Measurements from ENCODE around the gene AUH. TPM values are rescaled to one million over a fixed set of nuclear protein-coding genes. Genes with fewer than 3 reads are reported as not detected.

Gene AUH
- polyA plus RNA-seq, 1 donor from 2014 or later: 42.6 TPM

GRCh38 chr9:91271156-91271555 lies 90.6 kb downstream of the AUH start:
- no peaks in the 10 kb centered on the region for H3F3A ChIP-seq (ENCODE audit: insufficient read depth, low read length, poor library complexity, severe bottlenecking)
- H3K4me3 ChIP-seq (ENCODE audit: low read length): peak overlapping the region; percentile 3
- peak overlapping the region; percentile 71 for H3K27ac ChIP-seq (ENCODE audit: low read length)
- no peak overlapping the region for H2AFZ ChIP-seq (ENCODE audit: low read depth, low read length)
- no peaks in the 10 kb centered on the region for H3K27me3 ChIP-seq (ENCODE audit: insufficient read depth, low read depth, low read length)
- H3K4me2 ChIP-seq (ENCODE audit: low read length): peak overlapping the region; percentile 17
- no peaks in the 10 kb centered on the region for H4K20me1 ChIP-seq (ENCODE audit: insufficient read depth)
- no peaks in the 10 kb centered on the region for H3K9me2 ChIP-seq (ENCODE audit: insufficient read depth, low read length)
- TF ChIP-seq POLR2AphosphoS5 (IDR thresholded peaks at IDR 0.05) (peak; percentile 23), EZH2 (IDR thresholded peaks at IDR 0.05; ENCODE audit: borderline replicate concordance, insufficient read depth, low read length, poor library complexity, severe bottlenecking) (no peak), EP300 (conservative IDR thresholded peaks at IDR 0.05; ENCODE audit: poor library complexity, severe bottlenecking) (peak; percentile 59), RAD21 (conservative IDR thresholded peaks at IDR 0.05) (no peak), CTCF (IDR thresholded peaks at IDR 0.05; ENCODE audit: poor library complexity, severe bottlenecking) (no peak), TAF1 (IDR thresholded peaks at IDR 0.05; ENCODE audit: low read depth) (no peak), REST (IDR thresholded peaks at IDR 0.05; ENCODE audit: borderline replicate concordance) (no peak)
- no peaks in the 10 kb centered on the region for H3K36me3 ChIP-seq (ENCODE audit: insufficient read depth, low read length)
- H3K9me3 ChIP-seq (ENCODE audit: low read length): no peaks in the 10 kb centered on the region
- no peaks in the 10 kb centered on the region for H3K79me2 ChIP-seq (replicated peaks; ENCODE audit: insufficient read depth, low read length)
- no peak overlapping the region for H3K9ac ChIP-seq (ENCODE audit: low read length)

GRCh38 chr9:91269907-91270491 lies 91.7 kb downstream of the AUH start:
- Histone ChIP-seq H3K36me3 (ENCODE audit: insufficient read depth, low read length) (no peaks in the 10 kb centered on the region), H3K9ac (ENCODE audit: low read length) (no peak overlapping the region), H3K27ac (ENCODE audit: low read length) (peak overlapping the region; percentile 71)

More at GRCh38 chr9:91269907-91270491, 91.7 kb downstream of the AUH start:
- no peaks in the 10 kb centered on the region for H3K9me2 ChIP-seq (ENCODE audit: insufficient read depth, low read length)
- no peaks in the 10 kb centered on the region for H3K79me2 ChIP-seq (replicated peaks; ENCODE audit: insufficient read depth, low read length)
- H3K9me3 ChIP-seq (ENCODE audit: low read length): no peaks in the 10 kb centered on the region
- no peaks in the 10 kb centered on the region for H3F3A ChIP-seq (ENCODE audit: insufficient read depth, low read length, poor library complexity, severe bottlenecking)
- no peak overlapping the region for H3K4me2 ChIP-seq (ENCODE audit: low read length)
- H2AFZ ChIP-seq (ENCODE audit: low read depth, low read length): no peak overlapping the region
- H4K20me1 ChIP-seq (ENCODE audit: insufficient read depth): no peaks in the 10 kb centered on the region
- H3K27me3 ChIP-seq (ENCODE audit: insufficient read depth, low read depth, low read length): no peaks in the 10 kb centered on the region
- no peak for TF ChIP-seq RAD21 (conservative IDR thresholded peaks at IDR 0.05)
- TF ChIP-seq REST (IDR thresholded peaks at IDR 0.05; ENCODE audit: borderline replicate concordance): no peak
- TF ChIP-seq SMC3 (conservative IDR thresholded peaks at IDR 0.05; ENCODE audit: poor library complexity): no peak
- no peak for TF ChIP-seq TAF1 (IDR thresholded peaks at IDR 0.05; ENCODE audit: low read depth)
- no peak for TF ChIP-seq POLR2AphosphoS5 (IDR thresholded peaks at IDR 0.05)
- TF ChIP-seq MXI1 (conservative IDR thresholded peaks at IDR 0.05; ENCODE audit: poor library complexity, severe bottlenecking): no peak
- TF ChIP-seq CTCF (IDR thresholded peaks at IDR 0.05; ENCODE audit: poor library complexity, severe bottlenecking): no peak
- TF ChIP-seq EZH2 (IDR thresholded peaks at IDR 0.05; ENCODE audit: borderline replicate concordance, insufficient read depth, low read length, poor library complexity, severe bottlenecking): no peak
- TF ChIP-seq EP300 (conservative IDR thresholded peaks at IDR 0.05; ENCODE audit: poor library complexity, severe bottlenecking): no peak
- no peak overlapping the region for H3K4me3 ChIP-seq (ENCODE audit: low read length)
